HL-60 (cell line): ENCODE results near the gene MAD1L1.

ENCODE experiments used
- DNase-seq, 2 experiments: peaks; one replicate each; pipeline ENCODE4 v3.0.0-alpha.2; 2010 to 2020; ENCODE audit warnings: low read depth in 1 of 2, low spot score in 1 of 2
- H3K27ac ChIP-seq: fragments of 250-450 bp; sonication (Bioruptor Pico); replicated peaks from 2 replicates; pipeline ENCODE4 v1.5.1; 2020; ENCODE audit warnings: mild to moderate bottlenecking, moderate library complexity
- H3K27me3 ChIP-seq: fragments of 250-450 bp; sonication (Bioruptor Pico); 2 replicates; pipeline ENCODE4 v1.5.1; 2021; ENCODE audit warnings: mild to moderate bottlenecking, moderate library complexity; ENCODE audit not compliant: insufficient read depth, poor library complexity, severe bottlenecking
- H3K4me3 ChIP-seq: replicated peaks from 2 replicates; pipeline ENCODE4 v1.5.1; 2011; ENCODE audit warnings: mild to moderate bottlenecking, control low read depth, low read length; ENCODE audit not compliant: insufficient read depth
- CTCF ChIP-seq: IDR thresholded peaks from one replicate; pipeline ENCODE4 v1.5.1; 2011; ENCODE audit warnings: low read length, control low read depth, inconsistent platforms; ENCODE audit not compliant: insufficient read depth
- GABPA ChIP-seq: IDR thresholded peaks from 2 replicates; pipeline ENCODE4 v1.6.1; 2012; ENCODE audit warnings: low read depth
- POLR2AphosphoS5 ChIP-seq: IDR thresholded peaks from 2 replicates; pipeline ENCODE4 v1.6.1; 2012; ENCODE audit warnings: low read depth
- REST ChIP-seq: IDR thresholded peaks from 2 replicates; pipeline ENCODE4 v1.6.1; 2012; ENCODE audit warnings: low read depth; ENCODE audit not compliant: insufficient replicate concordance
- SPI1 ChIP-seq: IDR thresholded peaks from 2 replicates; pipeline ENCODE4 v1.6.1; 2012; ENCODE audit warnings: low read depth, mild to moderate bottlenecking, borderline replicate concordance

MAD1L1 gene

GRCh38 chr7:2106924-2107323 is 125.8 kb downstream of the MAD1L1 start:
- TF ChIP-seq POLR2AphosphoS5 (no peak), CTCF (no peak), SPI1 (no peak), GABPA (no peak), REST (no peak)
- Histone ChIP-seq H3K27me3 (no peaks in the 10 kb centered on the region), H3K4me3 (no peak overlapping the region), H3K27ac (no peak overlapping the region)
- DNase-seq: no peak

- Histone ChIP-seq H3K27me3 (no peaks in the 10 kb centered on the region), H3K4me3 (no peak overlapping the region), H3K27ac (no peak overlapping the region)
- no peak for DNase-seq
- no peak for TF ChIP-seq CTCF
Measured at GRCh38 chr7:2106440-2106839, 126.3 kb downstream of the MAD1L1 start.

GRCh38 chr7:2105917-2106316 is 126.8 kb downstream of the MAD1L1 start:
- TF ChIP-seq CTCF (no peak), REST (no peak), GABPA (no peak)
- no peak for DNase-seq
- Histone ChIP-seq H3K4me3 (no peak overlapping the region), H3K27me3 (no peaks in the 10 kb centered on the region), H3K27ac (peak overlapping the region; percentile 73)

- H3K27ac ChIP-seq: peak overlapping the region; percentile 73
- H3K27me3 ChIP-seq: no peaks in the 10 kb centered on the region
- H3K4me3 ChIP-seq: no peak overlapping the region
- DNase-seq: peak in 1 of 2 experiments; percentile 49
- TF ChIP-seq CTCF (no peak), GABPA (no peak), REST (no peak), POLR2AphosphoS5 (no peak), SPI1 (no peak)
Measured at GRCh38 chr7:2105280-2105679, 127.5 kb downstream of the MAD1L1 start.
